ENCODE data around the gene SLC43A2.
"Not testable (repeated sequence)": the region's sequence is repeated elsewhere in the genome, so short reads cannot be mapped to it uniquely, and the experiment has no call there.

The SLC43A2 gene

DNA sequence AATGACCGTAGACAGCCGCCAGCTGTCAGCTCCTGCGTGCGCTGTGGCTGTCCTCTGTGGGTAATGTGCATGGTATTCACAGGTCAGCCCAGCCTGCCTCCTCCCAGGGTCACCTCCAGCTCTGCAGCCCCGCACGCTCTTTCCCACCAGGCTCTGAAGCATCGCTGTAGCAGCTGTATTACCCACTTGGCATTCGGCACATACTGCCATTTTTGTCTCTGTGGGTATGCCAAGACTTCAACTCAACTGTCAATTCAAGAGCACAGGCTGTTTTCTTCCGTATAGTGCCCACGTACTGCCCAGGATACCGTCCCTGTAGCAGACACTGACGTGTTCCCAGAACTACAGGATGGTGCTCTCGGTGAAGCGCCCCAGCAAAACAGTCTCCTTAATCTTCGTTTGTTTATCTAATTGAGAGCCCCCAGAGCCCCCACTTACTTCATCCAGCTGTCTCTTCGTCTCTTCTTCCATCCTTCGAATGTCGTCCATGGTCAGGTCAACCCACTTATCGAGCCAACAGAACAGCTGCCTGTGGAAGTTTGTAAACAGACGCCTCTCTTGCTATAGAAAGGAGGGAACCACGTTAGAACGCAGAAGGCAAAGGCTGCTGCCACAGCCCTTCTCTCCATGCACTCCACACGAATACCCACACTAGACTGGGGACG, 94.8 kb downstream of the SLC43A2 start:
- no peak overlapping the region for H3K27ac Mint-ChIP-seq
- peaks cover 47% of the 10 kb centered on the region for H3K36me3 Mint-ChIP-seq (ENCODE audit: insufficient read depth)

GRCh38 chr17:1532836-1533602, 95.6 kb downstream of the SLC43A2 start:
- Mint-ChIP-seq H3K27me3 (no peaks in the 10 kb centered on the region), H3K36me3 (ENCODE audit: insufficient read depth) (peaks cover 49% of the 10 kb centered on the region), H3K9me3 (no peaks in the 10 kb centered on the region), H3K4me3 (no peak overlapping the region), H3K4me1 (ENCODE audit: low read depth in 2 of 2) (no peaks in the 10 kb centered on the region), H3K27ac (no peak overlapping the region)
- peak; percentile 17 to 27 (median 21) for DNase-seq
- peak; percentile 76 for ATAC-seq (replicated peaks)

More for the DNA sequence above, 94.8 kb downstream of the SLC43A2 start:
- no peak for ATAC-seq (replicated peaks)
- no peaks in the 10 kb centered on the region for H3K9me3 Mint-ChIP-seq
- H3K4me3 Mint-ChIP-seq, result no peak overlapping the region
- no peaks in the 10 kb centered on the region for H3K4me1 Mint-ChIP-seq (ENCODE audit: low read depth in 2 of 2)
- DNase-seq, result no peak
- no peaks in the 10 kb centered on the region for H3K27me3 Mint-ChIP-seq

GRCh38 chr17:1529863-1530262, 98.8 kb downstream of the SLC43A2 start:
- Mint-ChIP-seq H3K27ac (no peak overlapping the region), H3K4me3 (no peak overlapping the region), H3K27me3 (no peaks in the 10 kb centered on the region), H3K36me3 (ENCODE audit: insufficient read depth) (peaks cover 37% of the 10 kb centered on the region), H3K4me1 (ENCODE audit: low read depth in 2 of 2) (peaks cover 3 to 6% of the 10 kb centered on the region in 2 donors), H3K9me3 (no peaks in the 10 kb centered on the region)
- DNase-seq, result no peak
- no peak for ATAC-seq (replicated peaks)

DNA sequence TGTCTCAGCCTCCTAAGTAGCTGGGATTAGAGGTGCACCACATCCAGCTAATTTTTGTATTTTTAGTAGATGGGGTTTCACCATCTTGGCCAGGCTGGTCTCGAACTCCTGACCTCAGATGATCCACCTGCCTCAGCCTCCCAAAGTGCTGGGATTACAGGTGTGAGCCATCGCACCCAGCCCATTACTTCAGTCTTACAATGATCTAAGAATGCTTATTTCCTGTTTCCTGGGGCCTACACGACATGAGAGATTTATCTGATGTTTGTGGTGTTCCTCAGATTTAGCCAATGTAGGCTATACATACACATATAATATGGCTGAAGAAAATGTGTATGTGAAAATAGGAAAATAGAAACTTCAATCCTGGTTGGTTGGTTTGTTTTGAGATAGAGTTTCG, 101.8 kb downstream of the SLC43A2 start:
- peak; percentile 64 for ATAC-seq (replicated peaks)
- peak overlapping the region in 1 of 2 donors; percentile 23 for H3K4me3 Mint-ChIP-seq
- H3K27ac Mint-ChIP-seq, result peak overlapping the region; percentile 78 to 93
- H3K9me3 Mint-ChIP-seq; DNase-seq; H3K4me1 Mint-ChIP-seq (ENCODE audit: low read depth in 2 of 2); H3K27me3 Mint-ChIP-seq: not testable (repeated sequence)
- peaks cover 43% of the 10 kb centered on the region for H3K36me3 Mint-ChIP-seq (ENCODE audit: insufficient read depth)

DNA sequence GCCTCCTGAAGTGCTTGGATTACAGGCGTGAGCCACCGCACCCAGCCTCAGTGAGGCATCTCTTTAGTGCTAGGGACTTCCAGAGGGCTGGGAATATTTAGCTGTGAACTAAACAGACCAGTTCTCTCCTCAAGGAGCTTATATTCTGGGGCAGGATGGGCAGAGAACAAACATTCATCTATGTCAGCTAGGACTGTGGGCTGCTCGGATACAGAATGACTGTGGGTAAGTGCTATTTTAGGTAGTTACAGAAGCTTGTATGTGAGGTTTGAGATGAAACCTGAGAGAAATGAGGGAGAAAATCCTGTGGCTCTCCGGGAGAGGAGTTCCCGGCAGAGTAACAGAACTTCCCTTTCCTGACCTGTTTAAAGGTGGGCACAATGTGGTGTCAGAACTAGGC, 106.0 kb downstream of the SLC43A2 start:
- H3K4me3 Mint-ChIP-seq, result no peak overlapping the region
- ATAC-seq (replicated peaks) (no peak), DNase-seq (no peak)
- H3K9me3 Mint-ChIP-seq, result no peaks in the 10 kb centered on the region
- H3K36me3 Mint-ChIP-seq (ENCODE audit: insufficient read depth), result peaks cover 30% of the 10 kb centered on the region
- peaks cover 3 to 8% of the 10 kb centered on the region in 2 donors for H3K4me1 Mint-ChIP-seq (ENCODE audit: low read depth in 2 of 2)
- no peak overlapping the region for H3K27ac Mint-ChIP-seq
- no peaks in the 10 kb centered on the region for H3K27me3 Mint-ChIP-seq

GRCh38 chr17:1521086-1521640, 107.5 kb downstream of the SLC43A2 start:
- H3K4me3 Mint-ChIP-seq, result peak overlapping the region in 1 of 2 donors; percentile 19
- no peak for DNase-seq
- peaks cover 0 to 4% of the 10 kb centered on the region in 2 donors for H3K4me1 Mint-ChIP-seq (ENCODE audit: low read depth in 2 of 2)
- no peaks in the 10 kb centered on the region for H3K27me3 Mint-ChIP-seq
- no peak overlapping the region for H3K27ac Mint-ChIP-seq
- ATAC-seq (replicated peaks), result no peak
- no peaks in the 10 kb centered on the region for H3K9me3 Mint-ChIP-seq
- H3K36me3 Mint-ChIP-seq (ENCODE audit: insufficient read depth), result peaks cover 26% of the 10 kb centered on the region

DNA sequence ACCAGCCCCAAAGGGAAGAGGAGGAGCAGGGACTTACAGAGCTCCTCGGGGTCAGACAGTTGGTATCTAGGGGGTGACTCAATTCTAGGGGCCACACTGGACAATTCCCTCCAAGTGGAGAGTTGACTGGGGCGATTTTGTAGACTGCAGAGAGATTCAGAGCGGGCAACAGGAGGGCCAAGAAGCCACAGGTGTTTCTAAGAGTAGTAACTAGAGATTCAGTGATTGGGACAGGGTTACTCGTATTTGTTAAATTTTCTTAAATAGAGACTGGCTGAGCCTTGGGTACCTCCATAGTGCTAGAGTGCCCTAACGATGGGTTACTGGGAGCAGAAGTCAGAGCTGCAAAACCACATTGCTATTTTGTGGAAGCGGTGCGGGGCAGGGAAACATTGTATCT, 109.0 kb downstream of the SLC43A2 start:
- Mint-ChIP-seq H3K4me1 (ENCODE audit: low read depth in 2 of 2) (peaks cover 11 to 14% of the 10 kb centered on the region in 2 donors), H3K27ac (peak overlapping the region in 1 of 2 donors; percentile 24), H3K27me3 (no peaks in the 10 kb centered on the region), H3K36me3 (ENCODE audit: insufficient read depth) (peaks cover 29% of the 10 kb centered on the region), H3K9me3 (no peaks in the 10 kb centered on the region), H3K4me3 (no peak overlapping the region)
- ATAC-seq (replicated peaks), result no peak
- no peak for DNase-seq
